Upper lobe of left lung (tissue), 6 donors: ENCODE results near the gene EPHA8. TPM values are rescaled to one million over a fixed set of nuclear protein-coding genes. Genes with fewer than 3 reads are reported as not detected.

Experiments used
- ATAC-seq, 2 donors: fragments of 200-7000 bp; cut with Tn5 transposase; one replicate each; pipeline ENCODE4 v1.9.1; 2022; ENCODE audit warnings: mild to moderate bottlenecking in 2 of 2, moderate library complexity in 2 of 2; ENCODE audit not compliant: low FRiP score in 2 of 2
- DNase-seq, 2 donors: peaks; one replicate each; pipeline ENCODE4 v3.0.0-alpha.2; 2019 to 2020
- H3K27ac ChIP-seq, 4 donors: fragments of 200-600 bp; sonication (generic); one replicate each; pipeline ENCODE4 v1.5.1; 2016 to 2019
- H3K27me3 ChIP-seq, 4 donors: fragments of 200-600 bp; sonication (generic); one replicate each; pipeline ENCODE4 v1.5.1; 2017 to 2019
- H3K36me3 ChIP-seq, 4 donors: fragments of 200-600 bp; sonication (generic); one replicate each; pipeline ENCODE4 v1.5.1; 2016 to 2019
- H3K4me1 ChIP-seq, 4 donors: fragments of 200-600 bp; sonication (generic); one replicate each; pipeline ENCODE4 v1.5.1; 2018 to 2019
- H3K4me3 ChIP-seq, 4 donors: fragments of 200-600 bp; sonication (generic); one replicate each; pipeline ENCODE4 v1.5.1; 2017 to 2019; ENCODE audit warnings: mild to moderate bottlenecking in 2 of 4, moderate library complexity in 1 of 4
- H3K9me3 ChIP-seq, 4 donors: fragments of 200-600 bp; sonication (generic); one replicate each; pipeline ENCODE4 v1.5.1; 2018 to 2019
- EP300 ChIP-seq, 4 donors: sonication (generic); formaldehyde crosslinking; IDR thresholded peaks; one replicate each; pipeline ENCODE4 v1.5.1; 2017; ENCODE audit warnings: antibody characterized with exemption in 4 of 4, control low read depth in 2 of 4
- POLR2A ChIP-seq, 4 donors: fragments of 450-650 bp; IDR thresholded peaks; one replicate each; pipeline ENCODE4 v1.5.1; 2016 to 2017; ENCODE audit warnings: antibody characterized with exemption in 4 of 4, mild to moderate bottlenecking in 2 of 4
- POLR2AphosphoS5 ChIP-seq, 2 donors: sonication (generic); formaldehyde crosslinking; IDR thresholded peaks; one replicate each; pipeline ENCODE4 v1.5.1; 2017; ENCODE audit warnings: antibody characterized with exemption in 2 of 2
- WGBS, 2 donors: methylation state at CpG; one replicate each; pipeline ENCODE4 v1.1.5; 2017 to 2018; 5-methylcytosine and 5-hydroxymethylcytosine counted together
- total RNA-seq, 6 donors: library from RNA; depleted of rRNA in 4 of 6; stranded (reverse); fragments of >200 nt in 4 of 6; gene quantifications; one replicate each; pipeline versions ENCODE4 v1.1.0 to v1.2.1, GENCODE V29; 2016 to 2021
- TF ChIP-seq, protein P1 (sequence below), 6 experiments: fragments of 450-650 bp in 4 of 6; fragments of 200-600 bp in 2 of 6; sonication (generic) in 2 of 6; IDR thresholded peaks; one replicate each; pipeline ENCODE4 v1.5.1; 2016 to 2019; ENCODE audit warnings: antibody characterized with exemption in 6 of 6
- donor health status: DM: no; HTN: no; CAD: no; lungs with moderate emphysema.
- donor health status: DM: no; HTN: yes; CAD: no; lungs with severe emphysema.

The EPHA8 gene
- total RNA-seq, 6 donors from 2014 or later: not detected

DNA sequence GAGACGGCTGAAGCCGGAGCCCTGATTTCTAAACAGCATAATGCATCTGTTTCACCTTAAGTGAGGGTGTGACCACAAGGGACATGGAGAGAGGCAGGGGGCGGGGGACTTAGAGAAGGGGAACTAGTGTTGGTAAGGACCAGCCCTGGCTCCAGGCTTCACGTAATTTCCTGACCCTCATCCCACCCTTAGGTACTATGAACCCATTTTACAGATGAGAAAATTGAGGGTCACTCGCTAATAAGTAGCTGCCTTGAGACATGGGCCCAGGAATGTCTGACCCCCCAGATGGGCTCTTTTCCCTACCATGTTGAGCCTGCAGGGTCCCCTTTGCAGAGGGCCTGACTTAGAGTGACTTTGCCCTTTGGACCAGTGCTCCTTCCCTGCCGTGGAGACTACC is 4.7 kb downstream of the EPHA8 start:
- no peaks in the 10 kb centered on the region for H3K9me3 ChIP-seq
- H3K4me1 ChIP-seq: peaks cover 0 to 3% (median under 1%) of the 10 kb centered on the region in 4 donors
- DNase-seq: no peak
- peaks cover 0 to 4% (median 1%) of the 10 kb centered on the region in 4 donors for H3K27me3 ChIP-seq
- H3K27ac ChIP-seq: no peak overlapping the region
- no peaks in the 10 kb centered on the region for H3K36me3 ChIP-seq
- 78% methylated on average over 6 of the region's 6 CpGs for WGBS, 2 donors
- TF ChIP-seq, protein P1, sequence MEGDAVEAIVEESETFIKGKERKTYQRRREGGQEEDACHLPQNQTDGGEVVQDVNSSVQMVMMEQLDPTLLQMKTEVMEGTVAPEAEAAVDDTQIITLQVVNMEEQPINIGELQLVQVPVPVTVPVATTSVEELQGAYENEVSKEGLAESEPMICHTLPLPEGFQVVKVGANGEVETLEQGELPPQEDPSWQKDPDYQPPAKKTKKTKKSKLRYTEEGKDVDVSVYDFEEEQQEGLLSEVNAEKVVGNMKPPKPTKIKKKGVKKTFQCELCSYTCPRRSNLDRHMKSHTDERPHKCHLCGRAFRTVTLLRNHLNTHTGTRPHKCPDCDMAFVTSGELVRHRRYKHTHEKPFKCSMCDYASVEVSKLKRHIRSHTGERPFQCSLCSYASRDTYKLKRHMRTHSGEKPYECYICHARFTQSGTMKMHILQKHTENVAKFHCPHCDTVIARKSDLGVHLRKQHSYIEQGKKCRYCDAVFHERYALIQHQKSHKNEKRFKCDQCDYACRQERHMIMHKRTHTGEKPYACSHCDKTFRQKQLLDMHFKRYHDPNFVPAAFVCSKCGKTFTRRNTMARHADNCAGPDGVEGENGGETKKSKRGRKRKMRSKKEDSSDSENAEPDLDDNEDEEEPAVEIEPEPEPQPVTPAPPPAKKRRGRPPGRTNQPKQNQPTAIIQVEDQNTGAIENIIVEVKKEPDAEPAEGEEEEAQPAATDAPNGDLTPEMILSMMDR (IDR thresholded peaks at IDR 0.05): no peak
- no peak overlapping the region for H3K4me3 ChIP-seq
- no peak for ATAC-seq

DNA sequence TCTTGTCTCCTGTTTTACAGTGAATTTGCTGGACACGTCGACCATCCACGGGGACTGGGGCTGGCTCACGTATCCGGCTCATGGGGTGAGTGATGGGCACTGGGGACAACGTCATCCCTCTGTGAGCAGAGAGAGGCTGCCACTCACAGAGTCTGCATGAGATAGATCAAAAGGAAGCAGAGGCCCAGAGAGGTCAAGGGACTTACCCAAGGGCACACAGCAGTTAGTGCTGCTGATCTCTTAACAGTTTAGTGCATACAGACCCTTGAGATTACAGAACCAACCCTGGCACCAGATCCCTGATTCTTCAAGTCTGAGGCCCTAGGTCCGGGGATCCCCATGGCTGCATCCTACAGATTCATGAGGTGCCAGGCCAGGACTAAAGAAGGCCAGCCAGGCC is 6.0 kb downstream of the EPHA8 start:
- WGBS, 2 donors: 83 to 86% methylated on average over 7 of the region's 7 CpGs
- H3K4me1 ChIP-seq: no peaks in the 10 kb centered on the region
- no peaks in the 10 kb centered on the region for H3K27me3 ChIP-seq
- TF ChIP-seq POLR2AphosphoS5 (IDR thresholded peaks at IDR 0.05): no peak
- TF ChIP-seq, protein P1 (IDR thresholded peaks at IDR 0.05): no peak
- TF ChIP-seq EP300 (IDR thresholded peaks at IDR 0.05): no peak
- no peak for TF ChIP-seq POLR2A (IDR thresholded peaks at IDR 0.05)
- H3K27ac ChIP-seq: no peak overlapping the region
- H3K36me3 ChIP-seq: no peaks in the 10 kb centered on the region
- ATAC-seq (no peak), DNase-seq (no peak)
- no peaks in the 10 kb centered on the region for H3K9me3 ChIP-seq
- no peak overlapping the region for H3K4me3 ChIP-seq

DNA sequence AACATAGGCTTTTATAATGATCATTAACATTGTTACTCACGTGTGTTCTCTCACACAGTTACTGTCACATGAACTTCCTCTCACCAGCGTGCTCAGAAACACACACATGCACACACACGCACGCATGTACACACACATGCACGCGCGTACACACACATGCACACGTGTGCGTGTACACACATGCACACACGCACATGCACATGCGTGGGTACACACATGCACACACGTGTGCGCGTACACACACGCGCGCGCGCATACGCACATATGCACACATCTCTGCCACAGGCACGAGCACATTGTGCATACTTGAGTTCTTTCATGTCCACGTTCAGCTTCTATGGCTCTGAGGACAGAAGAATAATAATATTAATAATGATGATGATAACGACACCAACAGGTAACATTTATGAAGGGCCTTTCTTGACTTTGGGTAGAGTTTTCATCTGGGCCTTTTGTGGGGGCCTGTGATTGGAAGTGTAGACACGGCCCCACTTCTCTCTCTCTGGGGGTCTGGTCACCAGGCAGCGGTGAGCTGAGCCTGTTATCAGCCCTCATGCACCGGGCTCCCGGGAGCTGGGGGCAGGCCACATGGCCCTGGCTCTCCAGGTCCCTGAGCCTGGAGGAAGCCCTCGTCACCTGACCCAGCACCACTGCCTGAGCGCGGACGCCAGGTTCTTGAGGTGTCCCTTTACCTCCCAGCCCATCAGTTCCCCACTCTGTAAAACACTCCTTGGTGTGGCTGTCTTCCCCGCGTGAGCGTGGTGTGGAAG is 7.0 kb downstream of the EPHA8 start:
- H3K36me3 ChIP-seq: no peaks in the 10 kb centered on the region
- H3K27ac ChIP-seq: no peak overlapping the region
- ATAC-seq (no peak), DNase-seq (no peak)
- H3K4me3 ChIP-seq: no peak overlapping the region
- no peak for TF ChIP-seq POLR2A (IDR thresholded peaks at IDR 0.05)
- no peak for TF ChIP-seq POLR2AphosphoS5 (IDR thresholded peaks at IDR 0.05)
- TF ChIP-seq EP300 (IDR thresholded peaks at IDR 0.05): no peak
- TF ChIP-seq, protein P1 (IDR thresholded peaks at IDR 0.05): no peak
- no peaks in the 10 kb centered on the region for H3K4me1 ChIP-seq
- 83 to 90% methylated on average over 29 to 34 of the region's 34 CpGs for WGBS, 2 donors
- no peaks in the 10 kb centered on the region for H3K27me3 ChIP-seq
- H3K9me3 ChIP-seq: no peaks in the 10 kb centered on the region

DNA sequence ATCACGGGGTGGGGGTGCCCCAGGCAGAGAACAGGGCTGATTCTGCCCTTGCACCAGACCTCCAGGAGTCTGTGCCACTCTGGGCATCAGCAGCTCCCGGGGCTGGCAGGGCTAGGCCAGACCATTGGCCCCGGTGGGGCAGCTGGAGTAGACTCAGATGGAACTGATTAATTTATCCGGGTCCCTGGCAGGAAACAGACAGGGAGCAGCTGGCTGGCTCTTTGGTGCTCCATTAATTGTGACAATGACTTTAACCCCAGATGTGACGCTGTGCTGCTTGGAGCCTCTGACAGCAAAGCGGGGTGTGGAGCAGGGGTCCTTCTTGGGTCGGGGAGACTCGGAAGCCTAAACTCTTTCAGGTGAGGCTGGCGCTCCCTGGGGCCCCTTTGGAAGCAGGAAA is 9.5 kb downstream of the EPHA8 start:
- H3K27me3 ChIP-seq: no peaks in the 10 kb centered on the region
- H3K27ac ChIP-seq: no peak overlapping the region

More for the DNA sequence above, 9.5 kb downstream of the EPHA8 start:
- ATAC-seq (no peak), DNase-seq (no peak)
- Histone ChIP-seq H3K4me1 (no peaks in the 10 kb centered on the region), H3K4me3 (no peak overlapping the region), H3K36me3 (no peaks in the 10 kb centered on the region), H3K9me3 (no peaks in the 10 kb centered on the region)
- no peak for TF ChIP-seq EP300 (IDR thresholded peaks at IDR 0.05)
- TF ChIP-seq, protein P1 (IDR thresholded peaks at IDR 0.05): no peak
- no peak for TF ChIP-seq POLR2AphosphoS5 (IDR thresholded peaks at IDR 0.05)
- TF ChIP-seq POLR2A (IDR thresholded peaks at IDR 0.05): no peak
- WGBS, 2 donors: 59 to 83% methylated on average over 1 to 9 of the region's 9 CpGs
